Ishikawa (cell line): ENCODE measurements around the gene SYS1.

Experiments
- CEBPB ChIP-seq: IDR thresholded peaks from 2 replicates; pipeline ENCODE4 v1.6.1; 2012
- CREB1 ChIP-seq: IDR thresholded peaks from 2 replicates; pipeline ENCODE4 v1.6.1; 2012; ENCODE audit warnings: low read depth
- EGR1 ChIP-seq: IDR thresholded peaks from 2 replicates; pipeline ENCODE4 v1.6.1; 2012
- EP300 ChIP-seq: IDR thresholded peaks from 2 replicates; pipeline ENCODE4 v1.6.1; 2012; ENCODE audit warnings: borderline replicate concordance
- NFIC ChIP-seq: IDR thresholded peaks from 2 replicates; pipeline ENCODE4 v1.6.1; 2012
- RAD21 ChIP-seq: IDR thresholded peaks from 2 replicates; pipeline ENCODE4 v1.6.1; 2012; ENCODE audit warnings: low read depth
- REST ChIP-seq: IDR thresholded peaks from 2 replicates; pipeline ENCODE4 v1.6.1; 2012; ENCODE audit warnings: low read depth, mild to moderate bottlenecking
- TAF1 ChIP-seq: IDR thresholded peaks from 2 replicates; pipeline ENCODE4 v1.6.1; 2012; ENCODE audit warnings: low read depth, mild to moderate bottlenecking
- TCF12 ChIP-seq: IDR thresholded peaks from 2 replicates; pipeline ENCODE4 v1.6.1; 2012; ENCODE audit warnings: low read depth
- TEAD4 ChIP-seq: IDR thresholded peaks from 2 replicates; pipeline ENCODE4 v1.6.1; 2012
- YY1 ChIP-seq: IDR thresholded peaks from 2 replicates; pipeline ENCODE4 v1.6.1; 2012; ENCODE audit warnings: low read depth
- ZBTB7A ChIP-seq: IDR thresholded peaks from 2 replicates; pipeline ENCODE4 v1.6.1; 2012; ENCODE audit warnings: low read depth

- TF ChIP-seq TAF1, result no peak
- TF ChIP-seq CEBPB, result no peak
- no peak for TF ChIP-seq RAD21
- no peak for TF ChIP-seq EP300
- no peak for TF ChIP-seq TEAD4
- TF ChIP-seq CREB1, result no peak
- TF ChIP-seq REST, result no peak
- no peak for TF ChIP-seq YY1
- no peak for TF ChIP-seq NFIC
- no peak for TF ChIP-seq EGR1
- no peak for TF ChIP-seq ZBTB7A
- TF ChIP-seq TCF12, result no peak
Measured at GRCh38 chr20:45346291-45346718, 16.7 kb upstream of the SYS1 start.
